ENCODE results near the gene LRP8.

GRCh38 chr1:53276153-53276901, 51.5 kb downstream of the LRP8 start:
- no peak for TF ChIP-seq POLR2A (IDR thresholded peaks at IDR 0.05)
- TF ChIP-seq, protein P1, sequence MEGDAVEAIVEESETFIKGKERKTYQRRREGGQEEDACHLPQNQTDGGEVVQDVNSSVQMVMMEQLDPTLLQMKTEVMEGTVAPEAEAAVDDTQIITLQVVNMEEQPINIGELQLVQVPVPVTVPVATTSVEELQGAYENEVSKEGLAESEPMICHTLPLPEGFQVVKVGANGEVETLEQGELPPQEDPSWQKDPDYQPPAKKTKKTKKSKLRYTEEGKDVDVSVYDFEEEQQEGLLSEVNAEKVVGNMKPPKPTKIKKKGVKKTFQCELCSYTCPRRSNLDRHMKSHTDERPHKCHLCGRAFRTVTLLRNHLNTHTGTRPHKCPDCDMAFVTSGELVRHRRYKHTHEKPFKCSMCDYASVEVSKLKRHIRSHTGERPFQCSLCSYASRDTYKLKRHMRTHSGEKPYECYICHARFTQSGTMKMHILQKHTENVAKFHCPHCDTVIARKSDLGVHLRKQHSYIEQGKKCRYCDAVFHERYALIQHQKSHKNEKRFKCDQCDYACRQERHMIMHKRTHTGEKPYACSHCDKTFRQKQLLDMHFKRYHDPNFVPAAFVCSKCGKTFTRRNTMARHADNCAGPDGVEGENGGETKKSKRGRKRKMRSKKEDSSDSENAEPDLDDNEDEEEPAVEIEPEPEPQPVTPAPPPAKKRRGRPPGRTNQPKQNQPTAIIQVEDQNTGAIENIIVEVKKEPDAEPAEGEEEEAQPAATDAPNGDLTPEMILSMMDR (IDR thresholded peaks at IDR 0.05): no peak
